Measurements from ENCODE around the gene DNAAF5. TPM values are rescaled to one million over a fixed set of nuclear protein-coding genes. Genes with fewer than 3 reads are reported as not detected.

DNAAF5 gene
- total and polyA plus RNA-seq, 9 of the 15 experiments (the other 6 are each of a cell fraction or from before 2014, with no cell fraction given), result 3.1 to 69.7 (median 19.1) TPM

- TF ChIP-seq ZNF75A (CRISPR knock-in tag; IDR thresholded peaks at IDR 0.05) (no peak), E2F6 (IDR thresholded peaks at IDR 0.05; ENCODE audit: borderline replicate concordance in 1 of 2, extremely low read depth in 1 of 2, insufficient read depth in 1 of 2, insufficient read length in 1 of 2, low read depth in 1 of 2, low read length in 1 of 2, poor library complexity in 1 of 2, severe bottlenecking in 1 of 2) (no peak), HDAC8 (tag; IDR thresholded peaks at IDR 0.05) (no peak), NCOA2 (IDR thresholded peaks at IDR 0.05; ENCODE audit: partially characterized antibody in 2 of 2) (no peak), CTCF (IDR thresholded peaks at IDR 0.05 in 2 of 3, conservative IDR thresholded peaks at IDR 0.05 in 1 of 3; ENCODE audit: insufficient read depth in 2 of 3, low read depth in 1 of 3, low read length in 3 of 3) (peak; percentile 15 to 45 (median 39); a peak in 4 of 6 replicates), ZBTB17 (CRISPR knock-in tag; IDR thresholded peaks at IDR 0.05) (no peak), VEZF1 (CRISPR knock-in tag; IDR thresholded peaks at IDR 0.05) (no peak), SUPT5H (IDR thresholded peaks at IDR 0.05) (no peak), U2AF2 (optimal IDR thresholded peaks at IDR 0.05; ENCODE audit: low read depth, low read length) (no peak), HES1 (IDR thresholded peaks at IDR 0.05; ENCODE audit: low read depth) (no peak), DMBX1 (CRISPR knock-in tag; IDR thresholded peaks at IDR 0.05; ENCODE audit: borderline replicate concordance) (no peak), BDP1 (IDR thresholded peaks at IDR 0.05; ENCODE audit: insufficient read depth, insufficient read length) (no peak), PYGO2 (tag; IDR thresholded peaks at IDR 0.05) (no peak), GMEB1 (CRISPR knock-in tag; IDR thresholded peaks at IDR 0.05) (no peak), TCF15 (CRISPR knock-in tag; IDR thresholded peaks at IDR 0.05) (no peak), ZNF124 (CRISPR knock-in tag; IDR thresholded peaks at IDR 0.05) (no peak), PML (IDR thresholded peaks at IDR 0.05; ENCODE audit: low read length) (no peak), ZBTB7A (IDR thresholded peaks at IDR 0.05; ENCODE audit: borderline replicate concordance, control insufficient read depth, low read depth, low read length) (no peak), GABPB1 (CRISPR knock-in tag; IDR thresholded peaks at IDR 0.05) (no peak), ZNF696 (CRISPR knock-in tag; conservative IDR thresholded peaks at IDR 0.05) (no peak)
Observed at GRCh38 chr7:818031-818699, 91.7 kb downstream of the DNAAF5 start (continued).

Data from K562 (cell line).